K562 (cell line): ENCODE results near the gene TP53BP2. TPM values are rescaled to one million over a fixed set of nuclear protein-coding genes. Genes with fewer than 3 reads are reported as not detected.

Experiments
- DPF2 ChIP-seq: fragments of 450-650 bp; IDR thresholded peaks from 2 replicates; pipeline ENCODE4 v1.6.1; 2016
- GATA2 ChIP-seq: sonication (generic); formaldehyde crosslinking; IDR thresholded peaks from 2 replicates; pipeline ENCODE4 v1.4.0; 2020; ENCODE audit warnings: mild to moderate bottlenecking, missing genetic modification reagents
- HIVEP1 ChIP-seq: fragments of 250-450 bp; sonication (Bioruptor Pico); IDR thresholded peaks from 2 replicates; pipeline ENCODE4 v1.4.0; 2020; ENCODE audit warnings: mild to moderate bottlenecking
- PRMT5 ChIP-seq: sonication (generic); formaldehyde crosslinking; IDR thresholded peaks from 2 replicates; pipeline ENCODE4 v1.5.0; 2020; ENCODE audit warnings: missing genetic modification reagents
- ZKSCAN1 ChIP-seq: fragments of 150-350 bp; IDR thresholded peaks from 2 replicates; pipeline ENCODE4 v1.6.1; 2016; ENCODE audit warnings: low read depth, low read length
- ZNF347 ChIP-seq: fragments of 450-650 bp; formaldehyde crosslinking; IDR thresholded peaks from 2 replicates; pipeline ENCODE4 v1.4.0; 2020; ENCODE audit warnings: low read depth, mild to moderate bottlenecking, moderate library complexity
- polyA plus RNA-seq, 8 experiments: library from polyadenylated mRNA; depleted of rRNA in 4 of 8; stranded (reverse) in 5 of 8; unstranded in 3 of 8; fragments of >200 nt; fragmentation: Nextera tagmentation in 2 of 8; fragmentation: Illumina TruSeq in 1 of 8; extraction: Ambion mirVana in 2 of 8; extraction: Trizol in 1 of 8; gene quantifications; 2 replicates each; pipeline versions ENCODE4 v1.2.1 to v1.2.3, GENCODE V29; 2011 to 2014; ENCODE audit warnings: inconsistent platforms in 1 of 8, missing spikeins in 1 of 8
- total RNA-seq, 7 experiments: library from RNA; depleted of rRNA in 6 of 7; stranded (reverse); fragments of >200 nt in 6 of 7; fragmentation: Illumina TruSeq in 2 of 7; extraction: Trizol in 2 of 7; gene quantifications; 2 replicates each; pipeline versions ENCODE4 v1.2.1 to v1.2.3, GENCODE V29; 2011 to 2021; ENCODE audit warnings: low replicate concordance in 1 of 7
- TF ChIP-seq, protein P1 (sequence below), 2 experiments: fragments of 450-650 bp; IDR thresholded peaks; 2 replicates each; pipeline ENCODE4 v1.6.1; 2016; ENCODE audit warnings: mild to moderate bottlenecking in 2 of 2, borderline replicate concordance in 1 of 2, low read depth in 1 of 2, moderate library complexity in 1 of 2
- TF ChIP-seq, protein P2 (sequence below): fragments of 450-650 bp; IDR thresholded peaks from 2 replicates; pipeline ENCODE4 v1.6.1; 2017; ENCODE audit warnings: antibody characterized with exemption
- TF ChIP-seq, protein P3 (sequence below): fragments of 250-450 bp; sonication (Bioruptor Pico); IDR thresholded peaks from 2 replicates; pipeline ENCODE4 v1.8.0; 2021; ENCODE audit warnings: mild to moderate bottlenecking, moderate library complexity
- TF ChIP-seq, protein P4 (sequence below), 2 experiments: IDR thresholded peaks; 2 replicates each; pipeline ENCODE4 v1.6.1; 2011; ENCODE audit warnings: borderline replicate concordance in 1 of 2, control low read depth in 1 of 2, low read depth in 1 of 2, low read length in 1 of 2, mild to moderate bottlenecking in 1 of 2, mixed read lengths in 1 of 2, moderate library complexity in 1 of 2; ENCODE audit not compliant: insufficient read depth in 1 of 2, insufficient read length in 1 of 2, poor library complexity in 1 of 2, severe bottlenecking in 1 of 2; ENCODE audit errors: extremely low read depth in 1 of 2
- TF ChIP-seq, protein P5 (sequence below): sonication (generic); formaldehyde crosslinking; IDR thresholded peaks from 2 replicates; pipeline ENCODE4 v1.8.1; 2023; ENCODE audit warnings: mild to moderate bottlenecking, missing genetic modification reagents

The TP53BP2 gene
- total and polyA plus RNA-seq, 9 of the 15 experiments (the other 6 are each of a cell fraction or from before 2014, with no cell fraction given), result 17.0 to 69.6 (median 40.1) TPM

DNA sequence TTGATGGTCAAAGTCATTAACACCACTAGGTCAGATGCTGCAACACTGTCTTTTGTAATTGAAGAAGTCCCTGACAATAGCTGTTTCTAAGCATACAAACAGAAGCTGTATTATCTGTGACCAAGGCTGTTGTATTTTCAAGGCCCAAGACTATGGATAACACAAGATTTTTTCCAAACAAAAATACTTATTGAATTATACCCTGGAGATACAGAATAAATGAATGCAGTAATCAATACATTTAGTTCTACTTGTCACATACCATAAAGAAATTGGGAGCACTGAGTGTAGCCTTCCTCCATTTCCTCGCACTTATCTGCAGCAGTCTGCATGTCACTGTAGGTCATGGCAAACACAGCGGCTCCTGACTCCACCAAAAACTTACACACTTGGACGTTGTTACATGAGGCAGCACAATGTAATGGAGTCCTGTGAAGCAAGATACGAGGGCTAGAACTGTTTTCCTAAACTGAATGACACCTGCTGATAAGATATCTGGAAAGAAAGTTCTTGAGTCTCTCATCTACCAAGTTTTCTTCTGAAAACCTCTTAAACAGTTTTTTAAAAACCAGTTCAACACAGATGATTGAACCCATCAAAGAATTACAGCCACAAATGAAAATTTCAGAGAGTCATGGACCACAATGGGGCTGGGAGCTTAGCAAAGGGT is 56.9 kb downstream of the TP53BP2 start (continued):
- TF ChIP-seq, protein P1, sequence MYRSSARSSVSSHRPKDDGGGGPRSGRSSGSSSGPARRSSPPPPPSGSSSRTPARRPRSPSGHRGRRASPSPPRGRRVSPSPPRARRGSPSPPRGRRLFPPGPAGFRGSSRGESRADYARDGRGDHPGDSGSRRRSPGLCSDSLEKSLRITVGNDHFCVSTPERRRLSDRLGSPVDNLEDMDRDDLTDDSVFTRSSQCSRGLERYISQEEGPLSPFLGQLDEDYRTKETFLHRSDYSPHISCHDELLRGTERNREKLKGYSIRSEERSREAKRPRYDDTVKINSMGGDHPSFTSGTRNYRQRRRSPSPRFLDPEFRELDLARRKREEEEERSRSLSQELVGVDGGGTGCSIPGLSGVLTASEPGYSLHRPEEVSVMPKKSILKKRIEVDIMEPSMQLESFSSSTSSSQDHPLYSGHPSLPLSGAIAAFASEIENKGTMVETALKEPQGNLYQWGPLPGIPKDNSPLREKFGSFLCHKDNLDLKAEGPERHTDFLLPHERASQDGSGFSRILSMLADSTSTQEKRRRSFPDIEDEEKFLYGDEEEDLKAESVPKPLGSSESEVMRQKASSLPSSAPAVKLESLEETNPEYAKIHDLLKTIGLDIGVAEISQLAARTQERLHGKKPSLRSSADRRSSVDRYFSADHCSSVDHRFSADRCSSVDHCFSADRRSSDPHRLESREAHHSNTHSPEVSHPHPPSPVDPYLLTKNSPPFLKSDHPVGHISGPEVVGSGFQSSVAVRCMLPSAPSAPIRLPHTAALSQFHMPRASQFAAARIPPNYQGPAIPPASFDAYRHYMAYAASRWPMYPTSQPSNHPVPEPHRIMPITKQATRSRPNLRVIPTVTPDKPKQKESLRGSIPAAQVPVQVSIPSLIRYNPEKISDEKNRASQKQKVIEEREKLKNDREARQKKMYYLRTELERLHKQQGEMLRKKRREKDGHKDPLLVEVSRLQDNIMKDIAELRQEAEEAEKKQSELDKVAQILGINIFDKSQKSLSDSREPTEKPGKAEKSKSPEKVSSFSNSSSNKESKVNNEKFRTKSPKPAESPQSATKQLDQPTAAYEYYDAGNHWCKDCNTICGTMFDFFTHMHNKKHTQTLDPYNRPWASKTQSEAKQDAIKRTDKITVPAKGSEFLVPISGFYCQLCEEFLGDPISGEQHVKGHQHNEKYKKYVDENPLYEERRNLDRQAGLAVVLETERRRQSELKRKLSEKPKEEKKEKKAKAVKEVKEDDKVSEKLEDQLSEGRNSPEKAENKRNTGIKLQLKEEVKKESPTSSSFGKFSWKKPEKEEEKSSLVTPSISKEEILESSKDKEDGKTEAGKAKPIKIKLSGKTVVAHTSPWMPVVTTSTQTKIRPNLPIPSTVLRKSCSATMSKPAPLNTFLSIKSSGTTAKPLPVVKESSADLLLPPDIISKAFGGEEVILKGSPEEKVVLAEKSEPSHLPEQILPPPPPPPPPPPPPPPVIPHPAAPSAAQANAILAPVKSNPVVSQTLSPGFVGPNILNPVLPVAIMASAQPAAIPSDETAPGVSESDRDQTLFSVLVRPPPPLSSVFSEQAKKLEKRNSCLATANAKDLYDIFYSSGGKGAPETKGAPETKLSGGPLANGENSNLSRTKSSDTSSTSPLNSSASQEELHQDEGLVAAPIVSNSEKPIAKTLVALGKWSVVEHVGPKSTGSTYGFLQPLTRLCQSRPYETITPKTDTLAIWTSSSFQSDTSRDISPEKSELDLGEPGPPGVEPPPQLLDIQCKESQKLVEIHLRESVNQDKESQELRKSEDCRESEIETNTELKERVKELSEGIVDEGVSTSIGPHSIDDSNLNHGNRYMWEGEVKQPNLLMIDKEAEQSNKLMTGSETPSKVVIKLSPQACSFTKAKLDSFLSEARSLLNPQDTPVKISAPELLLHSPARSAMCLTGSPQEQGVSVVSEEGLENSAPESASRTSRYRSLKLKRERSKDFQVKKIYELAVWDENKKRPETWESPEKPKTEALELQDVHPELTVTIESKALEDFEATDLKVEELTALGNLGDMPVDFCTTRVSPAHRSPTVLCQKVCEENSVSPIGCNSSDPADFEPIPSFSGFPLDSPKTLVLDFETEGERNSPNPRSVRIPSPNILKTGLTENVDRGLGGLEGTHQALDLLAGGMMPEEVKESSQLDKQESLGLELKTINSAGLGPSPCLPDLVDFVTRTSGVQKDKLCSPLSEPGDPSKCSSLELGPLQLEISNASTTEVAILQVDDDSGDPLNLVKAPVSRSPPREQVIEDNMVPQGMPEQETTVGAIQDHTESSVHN (IDR thresholded peaks at IDR 0.05; ENCODE audit: borderline replicate concordance in 1 of 2, low read depth in 1 of 2), result no peak
- TF ChIP-seq, protein P2, sequence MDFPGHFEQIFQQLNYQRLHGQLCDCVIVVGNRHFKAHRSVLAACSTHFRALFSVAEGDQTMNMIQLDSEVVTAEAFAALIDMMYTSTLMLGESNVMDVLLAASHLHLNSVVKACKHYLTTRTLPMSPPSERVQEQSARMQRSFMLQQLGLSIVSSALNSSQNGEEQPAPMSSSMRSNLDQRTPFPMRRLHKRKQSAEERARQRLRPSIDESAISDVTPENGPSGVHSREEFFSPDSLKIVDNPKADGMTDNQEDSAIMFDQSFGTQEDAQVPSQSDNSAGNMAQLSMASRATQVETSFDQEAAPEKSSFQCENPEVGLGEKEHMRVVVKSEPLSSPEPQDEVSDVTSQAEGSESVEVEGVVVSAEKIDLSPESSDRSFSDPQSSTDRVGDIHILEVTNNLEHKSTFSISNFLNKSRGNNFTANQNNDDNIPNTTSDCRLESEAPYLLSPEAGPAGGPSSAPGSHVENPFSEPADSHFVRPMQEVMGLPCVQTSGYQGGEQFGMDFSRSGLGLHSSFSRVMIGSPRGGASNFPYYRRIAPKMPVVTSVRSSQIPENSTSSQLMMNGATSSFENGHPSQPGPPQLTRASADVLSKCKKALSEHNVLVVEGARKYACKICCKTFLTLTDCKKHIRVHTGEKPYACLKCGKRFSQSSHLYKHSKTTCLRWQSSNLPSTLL, result no peak
- TF ChIP-seq, protein P3, sequence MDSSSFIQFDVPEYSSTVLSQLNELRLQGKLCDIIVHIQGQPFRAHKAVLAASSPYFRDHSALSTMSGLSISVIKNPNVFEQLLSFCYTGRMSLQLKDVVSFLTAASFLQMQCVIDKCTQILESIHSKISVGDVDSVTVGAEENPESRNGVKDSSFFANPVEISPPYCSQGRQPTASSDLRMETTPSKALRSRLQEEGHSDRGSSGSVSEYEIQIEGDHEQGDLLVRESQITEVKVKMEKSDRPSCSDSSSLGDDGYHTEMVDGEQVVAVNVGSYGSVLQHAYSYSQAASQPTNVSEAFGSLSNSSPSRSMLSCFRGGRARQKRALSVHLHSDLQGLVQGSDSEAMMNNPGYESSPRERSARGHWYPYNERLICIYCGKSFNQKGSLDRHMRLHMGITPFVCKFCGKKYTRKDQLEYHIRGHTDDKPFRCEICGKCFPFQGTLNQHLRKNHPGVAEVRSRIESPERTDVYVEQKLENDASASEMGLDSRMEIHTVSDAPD (CRISPR knock-in tag), result no peak
- peak; percentile 100 for TF ChIP-seq DPF2
- TF ChIP-seq, protein P4, sequence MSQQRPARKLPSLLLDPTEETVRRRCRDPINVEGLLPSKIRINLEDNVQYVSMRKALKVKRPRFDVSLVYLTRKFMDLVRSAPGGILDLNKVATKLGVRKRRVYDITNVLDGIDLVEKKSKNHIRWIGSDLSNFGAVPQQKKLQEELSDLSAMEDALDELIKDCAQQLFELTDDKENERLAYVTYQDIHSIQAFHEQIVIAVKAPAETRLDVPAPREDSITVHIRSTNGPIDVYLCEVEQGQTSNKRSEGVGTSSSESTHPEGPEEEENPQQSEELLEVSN (IDR thresholded peaks at IDR 0.05; ENCODE audit: borderline replicate concordance in 1 of 2, extremely low read depth in 1 of 2, insufficient read depth in 1 of 2, insufficient read length in 1 of 2, low read depth in 1 of 2, low read length in 1 of 2, poor library complexity in 1 of 2, severe bottlenecking in 1 of 2), result peak; percentile 83 to 92
- TF ChIP-seq, protein P5, sequence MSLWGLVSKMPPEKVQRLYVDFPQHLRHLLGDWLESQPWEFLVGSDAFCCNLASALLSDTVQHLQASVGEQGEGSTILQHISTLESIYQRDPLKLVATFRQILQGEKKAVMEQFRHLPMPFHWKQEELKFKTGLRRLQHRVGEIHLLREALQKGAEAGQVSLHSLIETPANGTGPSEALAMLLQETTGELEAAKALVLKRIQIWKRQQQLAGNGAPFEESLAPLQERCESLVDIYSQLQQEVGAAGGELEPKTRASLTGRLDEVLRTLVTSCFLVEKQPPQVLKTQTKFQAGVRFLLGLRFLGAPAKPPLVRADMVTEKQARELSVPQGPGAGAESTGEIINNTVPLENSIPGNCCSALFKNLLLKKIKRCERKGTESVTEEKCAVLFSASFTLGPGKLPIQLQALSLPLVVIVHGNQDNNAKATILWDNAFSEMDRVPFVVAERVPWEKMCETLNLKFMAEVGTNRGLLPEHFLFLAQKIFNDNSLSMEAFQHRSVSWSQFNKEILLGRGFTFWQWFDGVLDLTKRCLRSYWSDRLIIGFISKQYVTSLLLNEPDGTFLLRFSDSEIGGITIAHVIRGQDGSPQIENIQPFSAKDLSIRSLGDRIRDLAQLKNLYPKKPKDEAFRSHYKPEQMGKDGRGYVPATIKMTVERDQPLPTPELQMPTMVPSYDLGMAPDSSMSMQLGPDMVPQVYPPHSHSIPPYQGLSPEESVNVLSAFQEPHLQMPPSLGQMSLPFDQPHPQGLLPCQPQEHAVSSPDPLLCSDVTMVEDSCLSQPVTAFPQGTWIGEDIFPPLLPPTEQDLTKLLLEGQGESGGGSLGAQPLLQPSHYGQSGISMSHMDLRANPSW, result no peak
- TF ChIP-seq GATA2 (CRISPR knock-in tag), result peak; percentile 94
- TF ChIP-seq HIVEP1 (CRISPR knock-in tag), result no peak
- TF ChIP-seq ZNF347 (CRISPR knock-in tag), result no peak
- 0 out of 2 replicates have a peak, but pooled peaks have one; percentile 63 for TF ChIP-seq ZKSCAN1
- no peak for TF ChIP-seq PRMT5 (CRISPR knock-in tag)
